ENCODE measurements around the gene LMOD3.

DNA sequence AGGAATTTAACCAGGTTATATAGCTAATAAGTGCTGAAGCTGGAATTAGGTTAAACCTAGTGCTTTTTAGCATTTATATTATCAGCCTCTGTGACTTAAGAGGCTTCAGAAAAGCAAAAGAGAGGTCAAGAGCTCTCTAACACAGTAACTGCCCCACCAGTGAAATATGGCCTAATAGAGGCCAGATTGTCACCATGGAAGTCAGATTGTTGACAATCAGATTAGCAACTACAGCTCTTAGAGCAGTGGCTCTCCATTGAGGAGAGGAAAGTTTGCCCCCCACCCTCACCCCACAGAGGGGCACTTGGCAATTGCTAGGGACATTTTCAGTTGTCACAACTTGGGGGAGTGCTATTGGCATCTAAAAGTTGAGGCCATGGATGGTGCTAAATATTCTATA lies 23.3 kb upstream of the LMOD3 start:
- TF ChIP-seq, protein P1, sequence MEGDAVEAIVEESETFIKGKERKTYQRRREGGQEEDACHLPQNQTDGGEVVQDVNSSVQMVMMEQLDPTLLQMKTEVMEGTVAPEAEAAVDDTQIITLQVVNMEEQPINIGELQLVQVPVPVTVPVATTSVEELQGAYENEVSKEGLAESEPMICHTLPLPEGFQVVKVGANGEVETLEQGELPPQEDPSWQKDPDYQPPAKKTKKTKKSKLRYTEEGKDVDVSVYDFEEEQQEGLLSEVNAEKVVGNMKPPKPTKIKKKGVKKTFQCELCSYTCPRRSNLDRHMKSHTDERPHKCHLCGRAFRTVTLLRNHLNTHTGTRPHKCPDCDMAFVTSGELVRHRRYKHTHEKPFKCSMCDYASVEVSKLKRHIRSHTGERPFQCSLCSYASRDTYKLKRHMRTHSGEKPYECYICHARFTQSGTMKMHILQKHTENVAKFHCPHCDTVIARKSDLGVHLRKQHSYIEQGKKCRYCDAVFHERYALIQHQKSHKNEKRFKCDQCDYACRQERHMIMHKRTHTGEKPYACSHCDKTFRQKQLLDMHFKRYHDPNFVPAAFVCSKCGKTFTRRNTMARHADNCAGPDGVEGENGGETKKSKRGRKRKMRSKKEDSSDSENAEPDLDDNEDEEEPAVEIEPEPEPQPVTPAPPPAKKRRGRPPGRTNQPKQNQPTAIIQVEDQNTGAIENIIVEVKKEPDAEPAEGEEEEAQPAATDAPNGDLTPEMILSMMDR (IDR thresholded peaks at IDR 0.05): no peak
- no peak for TF ChIP-seq EZH2 (IDR thresholded peaks at IDR 0.05)
